ENCODE measurements around the gene SOX1.

The SOX1 gene

GRCh38 chr13:112103260-112103838 lies 36.4 kb downstream of the SOX1 start:
- H3K4me3 ChIP-seq: no peak overlapping the region
- H3K27ac ChIP-seq: no peak overlapping the region

DNA sequence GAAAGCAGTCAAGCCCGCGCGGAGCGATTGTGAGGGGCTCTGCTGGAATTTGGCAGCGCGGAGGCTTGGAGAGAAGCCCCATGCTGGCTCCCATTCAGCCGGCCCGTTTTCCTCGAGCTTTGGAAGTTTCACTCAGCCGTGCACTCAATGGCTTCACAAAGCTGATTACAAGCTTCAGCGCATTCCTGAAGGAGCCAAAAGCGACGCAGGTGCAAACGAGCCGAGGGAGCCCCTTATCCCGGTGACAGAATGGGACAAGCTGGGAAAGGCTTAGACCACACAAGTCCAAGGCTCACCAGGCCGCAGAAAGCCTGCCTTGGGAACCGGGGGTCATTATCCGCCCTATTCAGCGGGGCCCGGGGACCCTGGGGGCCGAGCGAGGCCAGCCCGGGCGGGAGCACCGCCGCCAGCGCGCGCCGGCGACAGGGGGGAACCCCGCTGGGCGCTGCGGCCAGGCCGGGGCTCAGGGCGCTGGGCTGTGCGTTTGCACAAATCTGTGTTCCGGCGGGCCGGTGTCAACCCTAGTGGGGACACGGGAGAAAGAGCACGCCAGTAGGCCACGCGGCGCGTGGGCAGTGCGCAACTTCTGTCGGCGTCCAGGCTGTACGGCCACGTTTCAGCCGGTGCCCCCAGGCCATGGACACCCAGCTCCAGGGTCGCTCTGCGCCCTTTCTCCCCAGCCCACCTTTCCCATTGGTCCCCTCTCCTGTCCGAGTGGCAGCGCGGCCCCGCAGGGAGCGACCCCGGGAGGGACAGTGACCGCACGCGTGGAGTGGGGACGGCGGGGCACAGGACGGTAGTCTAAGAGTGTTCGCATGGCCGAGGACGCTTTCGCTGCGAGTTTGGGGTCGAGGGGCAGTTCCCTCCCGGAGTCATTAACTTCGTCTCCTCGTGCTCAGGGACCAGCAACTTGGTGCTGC lies 37.3 kb downstream of the SOX1 start:
- no peak overlapping the region for H3K27ac ChIP-seq
- no peak overlapping the region for H3K4me3 ChIP-seq

DNA sequence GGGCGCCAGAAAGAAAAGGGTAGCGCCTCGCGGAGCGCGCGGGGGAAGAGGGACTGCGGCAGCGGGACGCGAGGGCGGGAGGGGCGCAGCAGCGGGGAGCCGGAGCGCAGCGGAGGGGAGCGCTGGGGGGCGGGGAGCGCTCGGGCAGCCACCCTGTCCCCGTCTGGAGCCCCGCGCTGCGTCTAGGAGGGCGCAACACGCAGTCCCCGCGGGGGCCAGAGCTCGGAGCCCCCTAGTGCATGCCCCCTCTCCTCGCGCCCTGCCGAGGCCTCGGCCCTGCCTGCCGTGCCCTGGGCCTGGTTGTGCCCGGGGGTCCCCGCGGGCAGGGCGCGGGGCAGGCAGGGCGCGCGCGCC lies 37.9 kb downstream of the SOX1 start:
- Histone ChIP-seq H3K27ac (no peak overlapping the region), H3K4me3 (no peak overlapping the region)

- Histone ChIP-seq H3K27ac (no peak overlapping the region), H3K4me3 (no peak overlapping the region)
These were observed 38.3 kb downstream of the SOX1 start for GRCh38 chr13:112105244-112105681.

DNA sequence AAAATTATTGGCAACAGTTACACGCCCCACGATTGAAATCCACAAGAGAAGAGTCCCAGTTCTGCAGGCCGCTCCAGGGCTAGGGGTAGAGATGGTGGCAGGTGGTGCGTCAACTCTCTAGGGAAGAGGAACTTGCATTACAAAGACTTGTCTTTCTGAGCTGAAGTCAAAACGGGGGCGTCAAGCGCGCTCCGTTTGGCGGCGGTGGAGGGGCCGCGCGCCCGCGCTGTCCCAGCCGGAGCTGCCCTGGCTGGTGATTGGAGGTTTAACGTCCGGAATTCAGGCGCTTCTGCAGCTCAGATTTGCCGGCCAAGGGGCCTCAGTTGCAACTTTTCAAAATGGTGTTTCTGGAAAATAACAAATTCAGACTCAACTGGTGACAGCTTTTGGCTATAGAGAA lies 38.9 kb downstream of the SOX1 start:
- Histone ChIP-seq H3K4me3 (no peak overlapping the region), H3K27ac (no peak overlapping the region)

DNA sequence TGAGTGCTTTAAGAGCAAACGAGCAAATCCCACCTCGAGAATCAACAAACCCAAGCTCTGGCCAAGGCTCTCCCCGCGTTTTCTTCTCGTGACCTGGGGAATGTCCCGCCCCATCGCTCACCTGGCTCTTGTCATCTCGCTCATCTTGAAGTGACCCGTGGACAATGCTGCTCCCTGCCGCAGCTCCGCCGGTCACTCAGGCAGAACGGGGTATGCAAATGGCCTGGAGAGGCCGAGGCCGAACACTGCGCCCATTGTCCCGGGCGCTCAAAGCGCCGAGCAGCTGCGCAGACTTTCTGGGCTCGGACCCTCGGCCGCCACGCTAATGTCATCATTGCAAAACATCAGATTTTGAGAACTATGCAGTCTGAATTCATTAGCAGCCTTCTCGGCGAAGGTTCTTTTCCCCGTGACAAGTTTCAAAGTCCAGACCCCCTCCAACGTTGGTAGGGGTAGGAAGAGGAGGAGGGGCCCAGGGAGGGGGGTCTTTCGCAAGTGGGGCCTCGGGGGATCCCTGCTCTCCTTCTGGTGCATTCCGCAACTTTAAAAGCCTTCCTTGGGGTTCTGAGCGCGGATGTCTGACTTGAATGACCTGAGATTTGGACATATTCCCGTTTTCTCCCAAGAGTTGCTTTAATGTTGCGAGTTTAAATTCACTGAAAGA lies 39.7 kb downstream of the SOX1 start:
- H3K27ac ChIP-seq: no peak overlapping the region

GRCh38 chr13:112107289-112107688 lies 40.3 kb downstream of the SOX1 start:
- no peak overlapping the region for H3K27ac ChIP-seq
- no peak overlapping the region for H3K4me3 ChIP-seq

More for the DNA sequence above, 39.7 kb downstream of the SOX1 start:
- H3K4me3 ChIP-seq: no peak overlapping the region

GRCh38 chr13:112110479-112110878 lies 43.5 kb downstream of the SOX1 start:
- no peak overlapping the region for H3K4me3 ChIP-seq
- no peak overlapping the region for H3K27ac ChIP-seq

DNA sequence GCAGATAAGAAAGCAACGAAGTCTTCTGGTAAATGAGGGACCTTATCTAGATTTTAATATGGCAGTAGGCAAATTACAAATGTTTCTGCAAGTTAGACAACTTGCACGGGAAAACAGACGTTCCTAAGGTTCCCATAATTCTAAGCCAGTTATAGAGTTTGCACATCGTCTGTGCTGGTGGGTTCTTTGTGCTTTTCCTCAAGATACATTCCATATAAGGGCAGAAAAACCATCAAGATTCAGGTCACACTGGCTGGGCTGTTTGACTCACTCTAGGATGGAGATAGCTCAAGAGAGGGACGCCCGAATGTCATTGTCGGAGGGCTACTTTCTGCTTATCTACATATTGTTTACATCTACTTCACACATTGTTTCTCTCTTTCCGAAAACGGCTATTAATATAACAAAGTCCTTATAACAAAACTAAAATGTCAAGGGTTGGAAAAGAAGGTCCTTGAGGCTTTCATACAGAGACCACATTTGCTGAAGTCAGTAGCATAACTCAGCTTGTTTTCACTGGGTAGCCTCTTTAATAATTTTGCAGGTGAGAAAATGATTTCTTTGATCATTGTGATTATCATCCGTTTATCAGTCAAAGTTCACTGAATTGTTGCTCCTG lies 44.4 kb downstream of the SOX1 start:
- no peak overlapping the region for H3K4me3 ChIP-seq
- H3K27ac ChIP-seq: no peak overlapping the region

DNA sequence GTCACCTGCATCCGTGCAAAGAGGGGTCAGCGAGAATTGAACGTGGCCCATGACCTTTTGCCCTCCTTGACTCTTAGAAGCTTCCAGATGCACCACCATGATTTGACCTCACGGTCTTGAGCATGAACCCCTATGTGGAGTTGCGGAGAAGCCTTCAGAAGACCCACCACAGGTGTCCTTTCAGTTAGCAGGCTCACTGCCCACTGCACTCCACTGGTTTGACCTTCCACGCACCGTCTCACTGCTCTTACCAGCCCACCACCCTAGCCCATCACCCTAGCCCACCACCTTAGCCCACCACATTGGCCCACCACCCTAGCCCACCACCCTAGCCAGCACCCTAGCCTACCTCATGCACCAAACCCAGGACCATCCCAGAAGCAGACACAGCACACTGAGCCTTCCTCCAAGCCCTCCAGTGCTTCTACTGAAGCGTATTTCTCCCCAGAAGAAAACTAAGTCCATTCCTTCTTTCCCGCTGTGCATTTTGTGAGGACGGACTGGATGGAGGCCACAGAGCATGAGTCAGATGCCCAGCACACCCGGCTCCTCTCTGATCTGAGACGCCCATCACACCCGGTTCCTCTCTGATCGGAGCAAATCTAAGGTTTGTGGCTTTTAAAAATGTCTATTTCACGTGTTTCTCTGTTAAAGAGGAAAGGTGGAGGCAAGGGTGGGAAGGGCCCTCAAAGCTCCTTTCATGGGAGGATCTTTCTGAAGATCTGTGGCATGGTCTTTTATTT lies 45.8 kb downstream of the SOX1 start:
- Histone ChIP-seq H3K4me3 (no peak overlapping the region), H3K27ac (no peak overlapping the region)

DNA sequence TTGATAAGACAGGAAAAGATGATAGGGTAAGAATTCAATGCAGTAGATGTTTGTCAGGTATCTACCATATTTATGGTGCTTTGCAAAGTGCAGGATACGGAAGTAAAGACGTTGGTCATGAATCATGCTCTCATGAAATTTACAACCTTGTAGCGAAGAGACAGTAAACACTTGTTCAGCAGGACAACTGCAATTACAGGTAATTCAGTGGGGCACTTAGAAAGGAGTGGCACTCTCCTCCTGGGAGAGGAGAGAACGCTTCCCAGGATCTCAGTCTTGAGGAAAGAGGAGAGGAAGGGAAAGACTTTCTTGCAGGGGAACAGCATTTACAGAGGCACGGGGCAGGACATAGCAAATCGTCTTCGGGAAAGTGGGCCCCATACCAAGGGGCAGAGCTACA lies 46.4 kb downstream of the SOX1 start:
- Histone ChIP-seq H3K4me3 (no peak overlapping the region), H3K27ac (no peak overlapping the region)

GRCh38 chr13:112113851-112114250 lies 46.9 kb downstream of the SOX1 start:
- H3K4me3 ChIP-seq: no peak overlapping the region

GRCh38 chr13:112114391-112114790 lies 47.4 kb downstream of the SOX1 start:
- no peak overlapping the region for H3K27ac ChIP-seq
- H3K4me3 ChIP-seq: no peak overlapping the region

More at GRCh38 chr13:112113851-112114250, 46.9 kb downstream of the SOX1 start:
- no peak overlapping the region for H3K27ac ChIP-seq

GRCh38 chr13:112115403-112116091 lies 48.6 kb downstream of the SOX1 start:
- no peak overlapping the region for H3K4me3 ChIP-seq
- no peak overlapping the region for H3K27ac ChIP-seq

- Histone ChIP-seq H3K27ac (no peak overlapping the region), H3K4me3 (no peak overlapping the region)
These were observed 49.4 kb downstream of the SOX1 start for GRCh38 chr13:112116187-112116950.

DNA sequence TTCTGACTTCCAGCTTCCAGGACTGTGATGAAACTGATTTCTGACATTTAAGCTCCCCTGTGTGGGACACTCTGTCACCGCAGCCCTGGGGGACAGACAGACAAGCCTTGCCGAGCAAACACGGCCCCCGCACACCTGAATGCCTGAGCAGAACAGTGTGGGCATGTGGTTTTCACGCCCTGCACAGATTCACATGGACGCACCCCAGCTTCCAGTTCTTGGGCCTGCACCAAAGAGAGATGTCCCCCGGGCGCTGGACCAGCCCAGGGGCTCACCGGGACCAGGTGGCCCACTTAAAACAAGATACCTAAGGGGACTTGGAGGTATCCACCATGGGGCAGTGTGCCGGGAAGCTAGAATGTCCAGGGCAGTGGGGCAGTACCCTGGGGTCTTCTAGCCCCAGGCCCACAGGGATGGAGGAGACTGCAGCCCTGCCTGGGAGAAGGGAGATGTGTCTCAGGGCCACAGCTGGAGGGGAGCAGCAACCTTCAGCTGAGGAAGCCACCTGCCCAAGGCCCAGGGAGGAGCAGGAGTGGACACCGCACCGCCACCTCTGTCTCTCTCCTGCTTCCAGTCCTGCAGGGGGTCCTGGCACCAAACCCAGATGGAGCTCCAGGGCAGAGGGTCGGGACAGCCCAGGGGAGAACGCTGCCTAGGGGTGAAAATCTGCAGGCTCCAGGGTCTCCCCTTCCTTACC lies 50.5 kb downstream of the SOX1 start:
- no peak overlapping the region for H3K4me3 ChIP-seq
- H3K27ac ChIP-seq: no peak overlapping the region

DNA sequence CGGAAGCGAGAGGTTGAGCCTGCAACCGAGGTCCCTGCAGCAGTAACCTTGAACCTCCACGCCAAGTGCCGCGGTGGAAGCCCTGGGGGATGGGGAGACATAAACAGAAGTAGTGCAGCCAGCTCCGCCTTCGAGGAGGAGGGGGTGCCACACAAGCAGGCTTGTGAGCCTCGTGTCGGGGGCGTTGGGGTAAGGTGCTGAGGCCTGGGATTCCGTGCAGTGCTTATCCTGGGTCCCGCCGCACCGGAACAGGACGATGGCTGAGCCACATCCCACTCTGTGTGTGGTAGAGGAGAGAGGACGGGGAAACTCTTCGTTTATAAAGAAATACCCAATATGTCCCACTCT lies 51.0 kb downstream of the SOX1 start:
- H3K27ac ChIP-seq: no peak overlapping the region
- no peak overlapping the region for H3K4me3 ChIP-seq

DNA sequence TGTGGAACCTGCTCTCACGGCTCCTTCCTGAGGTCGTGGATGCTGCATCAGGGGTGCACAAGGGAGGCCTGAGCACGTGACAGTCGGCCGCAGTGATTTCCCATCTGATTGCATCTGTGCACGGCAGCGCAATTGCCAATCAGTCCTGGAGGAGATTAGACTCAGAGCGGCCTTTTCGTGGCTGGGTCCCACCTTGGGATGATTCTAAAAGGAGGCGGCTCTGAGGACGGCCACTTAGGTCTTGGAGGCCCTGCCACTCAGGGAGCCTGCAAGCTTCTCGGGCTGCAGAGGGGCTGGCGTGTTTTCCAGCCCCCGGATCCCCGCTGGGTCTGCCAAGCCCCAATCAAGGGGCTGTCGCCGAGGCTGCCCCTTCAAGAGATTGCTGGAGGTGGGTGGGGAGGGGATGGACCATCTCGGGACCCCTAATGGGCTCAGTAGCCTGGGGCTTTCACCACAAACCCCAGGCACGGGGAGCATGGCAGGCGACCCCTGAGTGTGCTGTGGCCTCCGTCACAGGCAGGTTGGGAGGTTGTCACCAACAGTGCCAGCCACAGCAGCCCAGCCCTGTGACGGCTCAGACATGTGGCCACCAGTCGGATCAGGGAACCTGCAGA lies 51.6 kb downstream of the SOX1 start:
- H3K4me3 ChIP-seq: no peak overlapping the region
- H3K27ac ChIP-seq: no peak overlapping the region

All from skin epidermis (tissue), 12 donors.